ENCODE results near the gene NDUFB2.

NDUFB2 gene

GRCh38 chr7:140745266-140746058, 49.0 kb downstream of the NDUFB2 start:
- no peak for DNase-seq

- no peak for DNase-seq
These were observed 50.2 kb downstream of the NDUFB2 start for GRCh38 chr7:140746751-140747150.

GRCh38 chr7:140752533-140752932, 56.0 kb downstream of the NDUFB2 start:
- DNase-seq, result no peak

- DNase-seq, result no peak
These were observed 58.0 kb downstream of the NDUFB2 start for GRCh38 chr7:140754506-140754905.

All from stimulated activated CD4-positive, alpha-beta T cell treated with anti-CD3 and anti-CD28 coated beads, Interleukin-4, amount 100 ng/mL, for 1 hour (primary cell).